ENCODE data around the gene ITGA1.

Gene ITGA1

DNA sequence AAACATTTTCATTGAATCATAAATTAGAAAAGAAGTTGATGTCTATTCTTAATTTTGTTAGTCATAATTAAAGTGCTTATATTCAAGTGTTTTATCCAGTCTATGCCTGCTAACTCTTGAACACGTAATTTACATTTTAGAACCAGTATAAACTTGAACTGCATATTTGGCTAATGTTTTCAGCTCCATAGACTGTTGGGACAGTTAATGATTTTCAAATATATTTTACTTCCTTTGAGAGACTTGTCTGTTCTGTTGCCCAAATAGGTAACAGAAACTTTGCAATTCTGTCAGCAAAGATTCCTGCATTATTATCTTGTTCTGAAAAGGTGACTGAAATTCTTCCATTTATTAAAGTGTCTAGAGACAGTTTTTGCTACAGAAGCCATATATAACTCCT, 209.3 kb downstream of the ITGA1 start:
- DNase-seq (ENCODE audit: low read depth in 2 of 2): no peak

DNA sequence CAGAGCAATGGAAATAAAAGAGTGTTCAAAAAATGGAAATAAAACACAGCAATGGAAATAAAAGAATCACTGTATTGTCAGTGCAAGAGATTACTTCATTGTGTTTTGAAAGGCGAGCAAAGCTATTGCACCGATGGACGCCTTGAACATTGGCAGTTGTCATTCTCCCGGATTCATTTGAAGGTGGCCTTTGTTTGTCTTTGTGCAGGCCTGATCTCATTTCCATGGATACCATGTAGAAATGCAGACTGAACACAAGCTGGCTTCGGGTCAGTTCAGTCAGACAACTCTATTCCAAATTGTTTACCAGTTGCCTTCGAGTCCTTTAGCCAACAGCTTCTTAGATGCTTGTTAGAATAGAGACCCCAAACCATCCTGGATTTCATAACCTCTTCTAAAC, 209.7 kb downstream of the ITGA1 start:
- DNase-seq (ENCODE audit: low read depth in 2 of 2): no peak

DNA sequence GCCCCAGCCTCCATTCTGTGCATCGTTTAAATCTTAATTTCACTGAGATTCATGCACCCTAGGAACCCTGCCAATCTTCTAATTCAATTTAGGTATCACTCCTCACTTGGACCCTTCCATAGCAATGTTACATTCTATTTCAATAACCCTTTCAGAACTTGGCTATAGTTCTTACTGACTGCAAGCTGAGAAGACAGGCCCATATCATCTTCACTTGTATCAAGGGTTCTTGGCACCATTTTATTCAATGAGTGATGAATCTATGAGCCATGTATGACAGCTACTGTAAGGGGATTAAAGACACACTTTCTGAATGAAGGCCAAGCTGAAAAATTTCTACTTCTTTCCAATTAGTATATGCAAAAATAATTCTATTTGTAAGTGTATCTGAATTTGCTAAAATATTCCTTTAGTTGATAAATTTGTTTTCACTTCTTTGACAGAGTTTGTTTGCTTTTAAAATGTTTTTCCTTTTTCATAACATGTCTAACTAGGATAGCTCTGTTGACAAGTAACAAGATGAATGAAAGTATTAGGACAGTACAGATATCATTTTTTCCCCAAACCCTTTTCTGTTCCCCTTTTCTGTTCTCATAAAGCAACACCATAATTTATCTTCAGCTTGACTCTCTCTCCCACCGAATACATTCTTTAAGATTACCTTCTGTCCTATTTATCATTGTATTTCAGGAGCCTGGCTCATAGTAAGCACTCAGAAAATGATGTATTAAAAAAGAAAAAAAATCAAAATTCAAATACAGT, 211.0 kb downstream of the ITGA1 start:
- no peak for DNase-seq (ENCODE audit: low read depth in 2 of 2)

DNA sequence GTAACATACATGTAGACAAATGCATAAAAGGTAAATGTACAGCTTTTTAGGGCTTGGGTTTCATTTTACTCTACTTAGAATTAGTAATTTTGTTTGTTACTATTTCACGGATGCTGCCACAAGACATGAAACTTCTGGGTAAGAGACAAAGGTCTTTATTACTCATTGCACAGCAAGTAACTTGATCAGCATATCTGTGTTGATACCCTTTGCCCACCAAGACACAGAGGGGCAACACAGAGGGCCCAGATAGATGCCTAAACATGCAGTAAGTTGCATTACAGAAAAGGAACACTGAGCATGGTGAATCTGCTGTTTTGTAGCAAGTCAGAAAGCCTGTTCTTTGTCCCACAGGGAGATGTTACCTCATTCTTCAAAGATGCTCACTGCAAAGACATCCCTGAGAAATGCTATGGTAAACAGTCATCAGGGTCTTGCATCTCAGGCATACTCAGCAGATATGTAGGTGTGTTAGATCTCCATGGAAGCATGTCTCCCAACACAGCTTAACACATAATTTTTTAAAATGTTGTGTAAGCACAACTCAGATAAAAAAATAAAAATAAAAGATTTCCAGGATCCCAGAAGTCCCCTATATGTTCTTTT, 211.7 kb downstream of the ITGA1 start:
- no peak for DNase-seq (ENCODE audit: low read depth in 2 of 2)

DNA sequence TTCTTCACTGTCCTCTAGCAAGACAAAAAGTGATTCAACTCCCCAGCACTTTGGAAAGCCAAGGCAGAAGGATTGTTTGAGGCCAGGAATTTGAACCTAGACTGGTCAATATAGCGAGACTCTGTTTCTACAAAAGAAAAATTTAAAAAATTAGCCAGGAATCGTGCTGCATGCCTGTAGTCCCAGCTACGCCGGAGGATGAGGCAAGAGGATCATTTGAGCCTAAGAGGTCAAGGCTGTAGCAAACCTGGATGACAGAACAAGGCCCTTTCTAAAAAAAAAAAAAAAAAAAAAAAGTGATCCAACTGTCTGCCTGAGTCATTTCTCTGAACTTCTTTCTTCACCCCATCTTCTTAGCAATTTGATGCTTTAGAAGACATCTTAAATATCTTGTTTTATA, 213.8 kb downstream of the ITGA1 start:
- no peak for DNase-seq (ENCODE audit: low read depth in 2 of 2)

DNA sequence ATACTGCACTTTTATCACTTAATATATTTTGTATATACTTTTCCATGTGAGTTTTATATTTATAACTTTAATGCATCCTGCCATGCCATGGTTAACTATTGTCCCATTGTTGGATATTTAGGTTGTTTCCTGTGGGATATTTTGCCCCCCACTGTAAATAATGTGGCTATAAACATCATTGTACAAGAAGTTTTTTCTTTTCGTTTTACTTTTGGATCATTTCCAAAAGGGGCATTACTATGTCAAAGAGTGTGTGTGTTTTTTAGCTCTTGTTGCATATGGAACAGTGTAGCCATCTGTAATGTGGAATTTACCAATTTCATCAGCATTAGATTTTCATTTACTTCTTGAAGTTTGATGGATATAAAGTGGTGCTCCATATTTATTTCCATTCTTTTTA, 214.8 kb downstream of the ITGA1 start:
- no peak for DNase-seq (ENCODE audit: low read depth in 2 of 2)

DNA sequence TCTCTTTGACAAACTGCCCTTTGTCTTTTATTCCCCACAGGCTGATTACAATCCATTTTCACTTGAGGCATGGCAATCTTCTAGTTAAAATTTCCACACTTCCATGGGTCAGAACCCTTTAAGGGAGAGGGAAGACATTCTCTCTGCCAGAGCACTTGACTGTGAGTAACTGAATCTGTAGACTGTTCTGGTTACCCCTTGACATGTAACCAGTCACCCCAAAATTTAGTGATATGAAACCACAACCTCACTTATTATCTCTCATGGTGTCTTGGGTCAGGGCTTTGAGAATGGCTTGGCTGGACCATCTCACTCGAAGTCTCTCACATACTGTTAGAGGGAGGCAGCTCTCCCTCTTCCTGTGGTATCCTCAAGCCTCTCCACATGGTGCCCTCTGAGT, 215.4 kb downstream of the ITGA1 start:
- no peak for DNase-seq (ENCODE audit: low read depth in 2 of 2)

DNA sequence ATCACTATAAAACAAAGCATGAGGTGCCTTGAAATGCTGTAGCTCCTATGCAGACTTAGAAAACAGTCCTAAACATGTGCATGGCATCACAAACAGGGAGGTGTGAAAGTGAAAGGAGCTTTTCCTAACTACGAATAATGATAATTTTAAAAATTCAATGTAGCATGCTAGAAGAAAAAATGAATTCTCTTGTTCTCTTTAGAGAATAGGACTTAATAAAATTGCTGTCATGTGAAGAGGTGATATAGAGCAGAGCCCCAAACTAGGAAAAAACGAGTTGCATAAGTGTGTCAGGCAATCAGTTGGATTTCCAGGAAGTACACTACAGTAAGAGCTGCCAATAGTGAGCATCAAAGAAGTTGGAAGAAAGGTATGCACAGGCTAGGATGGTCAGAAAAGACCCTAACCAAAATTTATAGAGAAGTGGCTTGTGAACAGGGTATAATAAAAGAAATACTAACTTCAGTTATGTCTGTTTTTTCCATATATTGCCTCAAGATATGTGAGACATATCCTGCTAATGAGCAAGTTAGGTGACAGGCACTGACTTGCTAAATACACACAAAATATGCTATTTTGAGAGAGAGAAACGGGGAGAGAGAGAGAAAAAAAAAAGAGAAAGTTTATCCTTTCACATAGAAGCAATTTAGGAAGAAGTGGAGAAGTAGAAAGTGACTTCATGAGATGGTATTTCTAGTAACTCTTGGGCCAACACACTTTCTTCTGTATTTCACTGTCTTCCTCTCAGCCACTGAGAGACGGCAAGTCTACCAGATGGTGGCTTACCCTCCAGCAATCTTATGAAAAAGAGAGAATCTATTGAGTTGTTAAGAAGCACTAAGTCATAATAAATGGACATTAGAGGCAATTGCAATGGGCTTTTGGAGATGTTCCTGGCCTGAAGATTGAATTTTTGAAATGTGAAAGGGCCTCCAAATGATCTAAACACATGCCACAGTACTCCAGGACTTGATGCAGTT, 219.5 kb downstream of the ITGA1 start:
- DNase-seq (ENCODE audit: low read depth in 2 of 2): no peak

DNA sequence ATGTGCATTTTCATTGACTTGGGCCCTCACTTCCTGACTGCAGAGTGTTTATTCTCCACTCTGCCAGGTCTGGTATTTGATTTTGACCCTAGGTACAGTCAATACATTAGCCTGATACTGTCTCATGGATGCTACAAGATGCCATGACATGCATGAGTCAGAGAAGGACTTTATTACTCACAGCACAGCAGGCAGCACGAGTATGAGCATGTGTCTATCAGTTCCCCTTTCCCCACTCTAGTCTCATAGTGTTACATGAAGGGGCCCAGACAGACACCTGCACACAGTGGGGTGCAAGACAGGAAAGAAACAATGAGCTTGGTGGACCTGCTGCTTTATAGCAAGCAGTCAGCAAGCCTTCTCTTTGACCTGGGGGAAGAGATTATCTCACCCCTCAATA, 221.0 kb downstream of the ITGA1 start:
- DNase-seq (ENCODE audit: low read depth in 2 of 2): no peak
